Duodenal mucosa (tissue), 2 donors: Measurements from ENCODE around the gene OVOL1.
"Not testable (repeated sequence)": the region's sequence is repeated elsewhere in the genome, so short reads cannot be mapped to it uniquely, and the experiment has no call there.

ENCODE experiments used
- H3K27ac ChIP-seq: one replicate; pipeline ENCODE4 v1.7.0; 2013; ENCODE audit warnings: low read depth, low read length
- H3K27me3 ChIP-seq, 2 donors: one replicate each; pipeline ENCODE4 v1.7.0; 2013; ENCODE audit warnings: low read length in 2 of 2, control low read depth in 1 of 2; ENCODE audit not compliant: insufficient read depth in 2 of 2, control insufficient read depth in 1 of 2
- H3K36me3 ChIP-seq, 2 donors: one replicate each; pipeline ENCODE4 v1.7.0; 2013; ENCODE audit warnings: low read length in 2 of 2, control low read depth in 1 of 2; ENCODE audit not compliant: insufficient read depth in 2 of 2, control insufficient read depth in 1 of 2
- H3K4me1 ChIP-seq, 2 donors: one replicate each; pipeline ENCODE4 v1.7.0; 2013; ENCODE audit warnings: low read length in 2 of 2, control low read depth in 1 of 2; ENCODE audit not compliant: insufficient read depth in 2 of 2, control insufficient read depth in 1 of 2
- H3K4me3 ChIP-seq, 2 donors: one replicate each; pipeline ENCODE4 v1.7.0; 2013; ENCODE audit warnings: low read length in 2 of 2, low read depth in 1 of 2
- H3K9ac ChIP-seq, 2 donors: one replicate each; pipeline ENCODE4 v1.7.0; 2013; ENCODE audit warnings: low read length in 2 of 2, low read depth in 1 of 2
- H3K9me3 ChIP-seq, 2 donors: one replicate each; pipeline ENCODE4 v1.7.0; 2013; ENCODE audit warnings: low read length in 2 of 2, control low read depth in 1 of 2; ENCODE audit not compliant: control insufficient read depth in 1 of 2

OVOL1 gene

DNA sequence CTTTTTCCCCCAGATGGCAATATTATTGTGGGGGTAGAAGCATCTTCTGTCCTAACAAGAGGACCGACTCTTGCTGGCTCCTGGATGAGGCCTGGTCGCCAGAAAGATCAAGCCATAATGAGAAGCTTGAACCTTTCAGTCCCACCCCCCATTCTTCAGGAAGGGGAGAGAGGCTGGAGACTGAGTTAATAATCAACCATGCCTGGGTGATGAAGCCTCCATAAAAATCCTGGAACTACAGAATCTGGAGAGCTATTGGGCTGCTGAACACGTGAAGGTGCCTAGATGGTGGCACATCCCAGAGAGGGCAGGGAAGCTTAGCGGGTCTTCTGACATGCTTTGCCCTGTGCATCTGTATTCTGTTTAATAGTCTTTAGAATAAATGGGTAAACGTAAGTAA, 22.4 kb upstream of the OVOL1 start:
- no peaks in the 10 kb centered on the region for H3K4me1 ChIP-seq
- no peaks in the 10 kb centered on the region for H3K36me3 ChIP-seq
- H3K9ac ChIP-seq, result no peak overlapping the region
- no peak overlapping the region for H3K27ac ChIP-seq
- no peak overlapping the region for H3K4me3 ChIP-seq
- no peaks in the 10 kb centered on the region for H3K27me3 ChIP-seq
- H3K9me3 ChIP-seq, result no peaks in the 10 kb centered on the region

DNA sequence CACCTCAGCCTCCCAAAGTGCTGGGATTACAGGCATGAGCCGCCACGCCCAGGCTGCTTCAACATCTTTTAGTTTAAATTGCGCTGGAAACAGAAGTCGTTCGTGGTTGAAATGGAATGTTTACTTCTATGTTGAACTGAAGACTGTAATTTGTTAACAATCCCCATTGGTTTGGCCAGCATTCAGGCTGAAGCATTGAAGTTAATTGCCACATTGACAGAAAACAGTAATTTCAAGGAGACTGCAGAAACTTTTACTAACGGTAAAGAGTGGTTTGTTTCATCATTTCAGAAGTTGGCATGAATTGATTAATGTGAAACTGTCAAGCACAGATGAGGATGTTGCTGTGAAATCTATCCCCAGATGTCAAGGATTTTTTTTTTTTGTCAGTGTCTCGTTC, 20.3 kb upstream of the OVOL1 start:
- Histone ChIP-seq H3K9ac (no peak overlapping the region), H3K27me3 (no peaks in the 10 kb centered on the region), H3K36me3 (no peaks in the 10 kb centered on the region), H3K27ac (no peak overlapping the region), H3K4me3 (no peak overlapping the region), H3K9me3 (no peaks in the 10 kb centered on the region), H3K4me1 (no peaks in the 10 kb centered on the region)

DNA sequence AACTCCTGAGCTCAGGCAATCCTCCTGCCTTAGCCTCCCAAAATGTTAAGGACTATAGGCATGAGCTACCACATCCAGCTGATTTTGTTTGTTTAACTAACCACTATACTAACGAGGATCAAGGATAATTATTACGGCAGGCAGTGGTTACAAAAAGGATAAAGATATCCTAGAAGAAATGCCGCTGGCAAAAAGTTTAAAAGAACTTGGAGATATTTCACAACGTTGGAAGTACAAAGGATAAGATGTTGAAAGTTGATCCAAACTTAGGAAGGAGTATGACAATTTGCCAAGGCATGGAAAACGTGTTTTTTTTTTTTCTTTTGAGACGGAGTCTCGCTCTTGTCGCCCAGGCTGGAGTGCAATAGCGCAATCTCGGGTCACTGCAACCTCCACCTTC, 19.5 kb upstream of the OVOL1 start:
- H3K9ac ChIP-seq, result no peak overlapping the region
- H3K27me3 ChIP-seq, result no peaks in the 10 kb centered on the region
- H3K36me3 ChIP-seq, result no peaks in the 10 kb centered on the region
- H3K9me3 ChIP-seq, result no peaks in the 10 kb centered on the region
- no peak overlapping the region for H3K27ac ChIP-seq
- H3K4me1 ChIP-seq, result no peaks in the 10 kb centered on the region
- no peak overlapping the region for H3K4me3 ChIP-seq

DNA sequence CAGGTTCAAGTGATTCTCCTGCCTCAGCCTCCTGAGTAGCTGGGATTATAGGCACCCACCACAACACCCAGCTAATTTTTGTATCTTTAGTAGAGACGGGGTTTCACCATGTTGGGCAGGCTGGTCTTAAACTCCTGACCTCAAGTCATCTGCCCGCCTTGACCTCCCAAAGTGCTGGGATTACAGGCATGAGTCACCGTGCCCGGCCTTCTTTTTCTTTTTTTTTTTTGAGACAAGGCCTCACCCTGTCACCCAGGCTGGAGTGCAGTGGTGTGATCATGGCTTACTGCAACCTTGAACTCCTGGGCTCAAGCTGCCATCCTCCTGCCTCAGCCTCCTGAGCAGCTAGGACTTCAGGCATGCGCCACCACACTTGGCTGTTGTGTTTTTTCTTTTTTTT, 19.1 kb upstream of the OVOL1 start:
- H3K27ac ChIP-seq, H3K4me1 ChIP-seq, H3K36me3 ChIP-seq, H3K4me3 ChIP-seq, H3K9me3 ChIP-seq, H3K27me3 ChIP-seq, H3K9ac ChIP-seq: not testable (repeated sequence)

DNA sequence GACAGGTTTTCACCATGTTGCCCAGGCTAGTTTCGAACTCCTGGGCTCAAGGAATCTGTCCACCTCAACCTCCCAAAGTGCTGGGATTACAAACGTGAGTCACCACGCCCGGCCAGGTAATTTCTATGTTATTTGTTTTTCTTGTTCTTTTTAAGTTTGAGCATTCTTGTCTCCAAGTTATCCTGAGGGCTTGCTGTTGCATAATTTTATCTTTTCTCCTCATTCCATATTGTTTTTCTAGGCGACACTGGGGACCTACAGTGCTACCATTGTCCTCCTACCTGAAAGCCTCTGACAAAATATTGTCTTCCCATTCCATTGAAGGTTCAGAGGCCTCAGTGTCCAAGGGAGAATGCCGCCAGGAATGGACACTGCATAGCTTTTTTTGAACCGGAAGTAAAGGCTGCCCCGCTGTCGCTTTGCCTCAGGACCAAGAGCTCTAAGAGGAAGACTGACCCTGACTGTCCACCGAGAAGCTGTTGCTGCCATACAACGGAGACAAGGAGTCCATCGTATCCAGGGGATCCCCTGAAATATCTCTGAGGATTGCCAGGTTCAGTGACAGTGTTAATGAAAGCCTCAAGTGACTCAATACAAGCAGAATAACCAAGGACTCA, 15.8 kb upstream of the OVOL1 start:
- Histone ChIP-seq H3K9ac (no peak overlapping the region), H3K27me3 (no peaks in the 10 kb centered on the region), H3K4me3 (no peak overlapping the region), H3K27ac (no peak overlapping the region), H3K36me3 (no peaks in the 10 kb centered on the region), H3K9me3 (no peaks in the 10 kb centered on the region), H3K4me1 (no peaks in the 10 kb centered on the region)

DNA sequence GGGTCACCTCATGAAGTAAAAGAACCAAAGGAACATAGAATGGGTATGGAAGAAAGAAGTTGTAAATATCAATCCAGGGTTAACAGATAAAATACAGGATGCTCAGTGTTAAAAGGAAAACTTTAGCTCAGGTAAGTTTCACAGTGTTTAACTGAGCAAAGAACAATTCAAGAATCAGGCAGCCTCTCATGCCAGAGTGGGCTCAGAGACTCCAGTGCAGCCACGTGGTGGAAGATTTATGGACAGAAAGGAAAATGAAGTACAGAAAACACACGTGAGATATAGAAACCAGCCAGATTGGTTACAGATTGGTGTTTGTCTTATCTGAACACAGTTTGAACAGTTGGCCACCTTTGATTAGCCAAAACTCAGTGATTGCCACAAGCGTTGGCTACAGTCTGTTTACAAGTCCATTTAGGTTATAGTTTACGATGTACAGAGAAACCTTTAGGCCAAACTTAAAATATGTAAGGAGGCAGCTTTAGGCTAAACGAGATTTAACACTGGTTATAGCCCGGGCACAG, 15.2 kb upstream of the OVOL1 start:
- no peaks in the 10 kb centered on the region for H3K27me3 ChIP-seq
- H3K4me3 ChIP-seq, result no peak overlapping the region
- no peaks in the 10 kb centered on the region for H3K9me3 ChIP-seq
- peaks cover 0 to 4% of the 10 kb centered on the region in 2 donors for H3K4me1 ChIP-seq
- H3K9ac ChIP-seq, result no peak overlapping the region
- no peak overlapping the region for H3K27ac ChIP-seq
- H3K36me3 ChIP-seq, result peaks cover 0 to 4% of the 10 kb centered on the region in 2 donors

DNA sequence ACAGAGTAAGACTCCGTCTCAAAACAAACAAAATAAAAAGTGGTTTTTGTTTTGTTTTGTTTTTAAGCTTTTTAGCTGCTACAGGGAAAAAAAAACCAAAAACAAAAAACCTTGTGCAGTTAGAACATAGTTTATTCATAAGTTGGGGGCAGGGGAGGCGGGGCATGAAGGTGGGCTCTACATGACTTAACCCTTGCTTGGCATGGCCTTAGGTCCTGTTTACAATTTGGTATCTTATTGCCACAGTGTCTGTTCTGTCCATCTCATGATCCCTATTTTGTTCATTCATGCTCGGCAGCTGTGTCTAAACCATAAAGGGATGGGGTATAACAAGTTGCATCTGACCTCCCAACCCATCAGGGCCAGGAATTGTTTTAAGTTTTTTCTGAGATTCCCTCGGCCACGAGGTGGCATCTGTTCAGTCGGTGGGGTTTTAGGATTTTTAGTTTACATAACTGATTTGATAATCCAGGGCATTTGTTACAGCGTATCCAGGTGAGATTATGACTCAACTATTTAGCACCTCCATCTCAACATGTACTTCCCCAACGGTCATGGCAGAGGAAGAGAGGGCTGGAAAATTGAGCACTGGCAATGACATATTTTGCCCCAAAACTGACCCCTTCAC, 13.0 kb upstream of the OVOL1 start:
- Histone ChIP-seq H3K9me3 (no peaks in the 10 kb centered on the region), H3K4me1 (peaks cover under 1 to 5% of the 10 kb centered on the region in 2 donors), H3K9ac (no peak overlapping the region), H3K36me3 (peaks cover 3 to 26% of the 10 kb centered on the region in 2 donors), H3K27me3 (no peaks in the 10 kb centered on the region), H3K4me3 (no peak overlapping the region), H3K27ac (no peak overlapping the region)

DNA sequence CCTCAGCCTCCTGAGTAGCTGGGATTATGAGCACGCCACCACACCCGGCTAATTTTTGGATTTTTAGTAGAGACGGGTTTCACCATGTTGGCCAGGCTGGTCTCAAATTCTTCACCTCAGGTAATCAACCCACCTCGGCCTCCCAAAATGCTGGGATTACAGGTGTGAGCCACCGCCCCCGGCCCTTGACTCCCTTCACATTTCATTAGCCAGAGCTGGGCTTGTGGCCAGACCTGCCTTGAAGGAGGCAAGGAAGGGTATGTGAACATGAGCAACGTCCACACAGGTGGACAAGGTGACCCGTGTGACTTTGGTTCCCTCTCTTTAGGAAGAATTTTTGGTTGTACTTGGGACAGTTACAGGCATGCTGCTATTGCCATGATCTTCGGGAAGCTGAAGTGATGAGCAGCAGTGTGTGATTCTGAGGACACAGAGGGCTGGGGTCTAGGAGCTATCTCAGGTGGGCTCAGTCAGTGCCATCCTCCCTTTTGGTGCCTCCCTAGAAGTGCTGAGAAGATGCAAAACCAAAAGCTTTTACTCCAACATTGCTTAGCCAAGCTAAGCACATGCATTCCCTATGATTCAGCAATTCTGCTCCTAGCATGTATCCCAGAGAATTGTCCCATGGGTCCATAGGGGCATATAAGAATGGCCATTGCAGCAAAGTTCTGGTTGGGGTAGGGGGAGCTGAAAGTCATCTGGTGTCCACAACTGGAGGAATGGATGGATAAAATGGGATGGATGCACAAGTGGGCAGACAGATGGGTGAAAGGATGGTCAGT, 12.1 kb upstream of the OVOL1 start:
- Histone ChIP-seq H3K4me1 (peaks cover 9 to 13% of the 10 kb centered on the region in 2 donors), H3K36me3 (peaks cover 3 to 33% of the 10 kb centered on the region in 2 donors), H3K9me3 (no peaks in the 10 kb centered on the region), H3K9ac (no peak overlapping the region), H3K27me3 (no peaks in the 10 kb centered on the region), H3K27ac (no peak overlapping the region), H3K4me3 (no peak overlapping the region)

DNA sequence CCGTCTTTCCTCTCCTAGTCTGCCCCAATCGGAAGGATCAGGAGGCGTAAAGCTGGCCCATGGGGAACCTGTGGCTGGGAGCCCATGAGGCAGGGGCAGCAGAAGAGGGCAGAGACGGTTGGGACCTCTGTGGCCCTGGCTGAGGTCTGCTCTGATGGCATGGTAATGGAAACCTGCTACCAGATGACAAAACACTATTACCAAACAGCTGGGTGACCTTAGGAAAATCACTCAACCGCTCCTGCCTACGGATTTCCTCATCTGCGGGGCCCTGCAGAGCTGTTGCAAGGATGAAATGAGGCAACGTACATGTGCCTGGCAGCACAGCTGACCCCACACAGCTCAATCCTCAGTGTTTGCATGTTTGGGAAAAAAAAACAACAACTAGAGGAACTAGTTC, 10.7 kb upstream of the OVOL1 start:
- H3K27ac ChIP-seq, result no peak overlapping the region
- no peaks in the 10 kb centered on the region for H3K27me3 ChIP-seq
- H3K4me3 ChIP-seq, result no peak overlapping the region
- H3K36me3 ChIP-seq, result peaks cover 3 to 33% of the 10 kb centered on the region in 2 donors
- no peaks in the 10 kb centered on the region for H3K9me3 ChIP-seq
- no peak overlapping the region for H3K9ac ChIP-seq
- peaks cover 9 to 13% of the 10 kb centered on the region in 2 donors for H3K4me1 ChIP-seq

DNA sequence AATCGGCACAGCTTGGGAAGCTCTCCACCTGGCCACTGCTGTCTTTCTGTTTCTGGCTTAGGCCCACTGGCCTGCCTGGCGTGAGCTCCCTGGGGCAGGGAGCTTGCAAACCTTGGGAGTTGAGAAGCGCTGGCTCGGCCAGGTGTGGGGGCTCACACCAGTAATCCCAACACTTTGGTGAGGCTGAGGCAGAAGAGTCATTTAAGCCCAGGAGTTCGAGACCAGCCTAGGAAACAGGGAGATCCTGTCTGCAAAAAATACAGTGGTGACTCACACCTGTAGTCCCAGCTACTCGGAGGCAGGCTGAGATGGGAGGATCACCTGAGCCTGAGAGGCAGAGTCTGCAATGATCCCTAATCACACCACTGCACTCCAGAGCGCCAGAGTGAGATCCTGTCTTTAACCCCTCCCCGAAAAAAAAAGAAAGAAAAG, 10.1 kb upstream of the OVOL1 start:
- no peak overlapping the region for H3K4me3 ChIP-seq
- H3K9ac ChIP-seq, result no peak overlapping the region
- peaks cover 3 to 33% of the 10 kb centered on the region in 2 donors for H3K36me3 ChIP-seq
- no peaks in the 10 kb centered on the region for H3K27me3 ChIP-seq
- H3K4me1 ChIP-seq, result peaks cover 13% of the 10 kb centered on the region in 2 donors
- H3K9me3 ChIP-seq, result no peaks in the 10 kb centered on the region
- no peak overlapping the region for H3K27ac ChIP-seq
